Measurements from ENCODE around the gene PDZRN3. TPM values are rescaled to one million over a fixed set of nuclear protein-coding genes. Genes with fewer than 3 reads are reported as not detected.

PDZRN3 gene
- total and polyA plus RNA-seq, 2 experiments from 2014 or later = 7.5 to 14.0 TPM

- Mint-ChIP-seq H3K36me3 (ENCODE audit: low read depth) (no peaks in the 10 kb centered on the region), H3K4me3 (no peak overlapping the region), H3K27me3 (ENCODE audit: insufficient read depth, low read depth, poor library complexity) (no peaks in the 10 kb centered on the region), H3K9me3 (no peaks in the 10 kb centered on the region), H3K27ac (no peak overlapping the region), H3K4me1 (peaks cover 19% of the 10 kb centered on the region; the same call in 1 of the 3 replicates)
- peaks cover 30% of the 10 kb centered on the region for H3K4me1 ChIP-seq (ENCODE audit: insufficient read depth)
- H3K27me3 ChIP-seq (ENCODE audit: insufficient read depth) = no peaks in the 10 kb centered on the region
- no peak overlapping the region for H3K27ac ChIP-seq (ENCODE audit: low read depth)
- H2AFZ ChIP-seq = no peak overlapping the region
- no peak for DNase-seq (ENCODE audit: low spot score)
- H3K79me2 ChIP-seq (replicated peaks; ENCODE audit: insufficient read depth) = no peaks in the 10 kb centered on the region
- TF ChIP-seq NANOG (IDR thresholded peaks at IDR 0.05; ENCODE audit: borderline replicate concordance) = no peak
- no peak for TF ChIP-seq ZNF114 (CRISPR knock-in tag; IDR thresholded peaks at IDR 0.05)
- TF ChIP-seq CTCF (conservative IDR thresholded peaks at IDR 0.05; ENCODE audit: low read depth in 2 of 2) = no peak
- no peak for TF ChIP-seq EZH2phosphoT487 (IDR thresholded peaks at IDR 0.05; ENCODE audit: unreplicated experiment)
- TF ChIP-seq REST (IDR thresholded peaks at IDR 0.05; ENCODE audit: unreplicated experiment) = no peak
- no peak for TF ChIP-seq ZNF331 (CRISPR knock-in tag; IDR thresholded peaks at IDR 0.05; ENCODE audit: low read depth)
- no peak for TF ChIP-seq ZNF462 (CRISPR knock-in tag; IDR thresholded peaks at IDR 0.05)
- no peak for TF ChIP-seq STAT1 (IDR thresholded peaks at IDR 0.05; ENCODE audit: unreplicated experiment)
- TF ChIP-seq CREB1 (CRISPR knock-in tag; IDR thresholded peaks at IDR 0.05; ENCODE audit: low read depth) = no peak
- TF ChIP-seq ETS1 (IDR thresholded peaks at IDR 0.05) = no peak
- no peak for TF ChIP-seq EZH2 (IDR thresholded peaks at IDR 0.05; ENCODE audit: low read depth, unreplicated experiment)
- TF ChIP-seq JUNB (IDR thresholded peaks at IDR 0.05; ENCODE audit: unreplicated experiment) = no peak
- TF ChIP-seq POLR2AphosphoS5 (IDR thresholded peaks at IDR 0.05; ENCODE audit: low read depth) = no peak
- no peak for ATAC-seq
- H3F3A ChIP-seq (replicated peaks; ENCODE audit: low read depth) = no peaks in the 10 kb centered on the region
- no peak overlapping the region for H3K4me3 ChIP-seq
- H4K20me1 ChIP-seq (replicated peaks; ENCODE audit: insufficient read depth) = no peaks in the 10 kb centered on the region
- H3K4me2 ChIP-seq = no peak overlapping the region
- H3K36me3 ChIP-seq (ENCODE audit: insufficient read depth) = no peaks in the 10 kb centered on the region
- peaks cover 6% of the 10 kb centered on the region; the same call in 1 of the 2 replicates for H3K9me2 ChIP-seq (ENCODE audit: insufficient read depth)
Measured at GRCh38 chr3:73446467-73447110, 178.2 kb downstream of the PDZRN3 start.
